Measurements from ENCODE around the gene TPP1. TPM values are rescaled to one million over a fixed set of nuclear protein-coding genes. Genes with fewer than 3 reads are reported as not detected.

The TPP1 gene
- polyA plus RNA-seq, 1 donor (not counting 4 experiments of a cell fraction or from before 2014, with no cell fraction given), result 55.3 TPM

DNA sequence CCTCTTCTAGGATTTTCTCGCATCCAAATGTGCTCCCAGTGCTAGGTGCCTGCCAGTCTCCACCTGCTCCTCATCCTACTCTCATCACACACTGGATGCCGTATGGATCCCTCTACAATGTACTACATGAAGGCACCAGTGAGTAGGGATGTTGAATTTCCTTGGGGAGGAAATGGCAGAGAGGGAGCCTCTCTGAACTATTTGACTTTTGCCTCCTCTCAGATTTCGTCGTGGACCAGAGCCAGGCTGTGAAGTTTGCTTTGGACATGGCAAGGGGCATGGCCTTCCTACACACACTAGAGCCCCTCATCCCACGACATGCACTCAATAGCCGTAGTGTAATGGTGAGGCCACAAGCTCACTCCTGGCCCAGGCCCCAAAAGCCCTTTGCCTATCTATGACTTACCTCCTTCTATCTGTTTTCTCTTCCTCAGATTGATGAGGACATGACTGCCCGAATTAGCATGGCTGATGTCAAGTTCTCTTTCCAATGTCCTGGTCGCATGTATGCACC lies 9.7 kb downstream of the TPP1 start:
- no peaks in the 10 kb centered on the region for H4K20me1 ChIP-seq (ENCODE audit: control insufficient read depth, extremely low read depth, insufficient read depth, low read length)
- H2AFZ ChIP-seq (ENCODE audit: control insufficient read depth, low read length), result no peak overlapping the region
- dilution Hi-C loops (cut with MboI; ENCODE audit: extremely low pct_ligation_motif_present, low sequenced_read_pairs), result no loop called here
- H3K27me3 ChIP-seq (ENCODE audit: control insufficient read depth, extremely low read depth, insufficient read depth, low read length), result no peaks in the 10 kb centered on the region
- peaks cover 50% of the 10 kb centered on the region for H3K79me2 ChIP-seq (ENCODE audit: control insufficient read depth, insufficient read depth, low read length)
- H3K36me3 ChIP-seq (ENCODE audit: control insufficient read depth in 2 of 2, extremely low read depth in 1 of 2, insufficient read depth in 2 of 2, low read length in 2 of 2), result peaks cover 32 to 39% of the 10 kb centered on the region in 2 experiments
- H3K27ac ChIP-seq (ENCODE audit: control insufficient read depth, insufficient read depth, low read length), result no peak overlapping the region
- no peaks in the 10 kb centered on the region for H3K9me1 ChIP-seq (ENCODE audit: control insufficient read depth, extremely low read depth, insufficient read depth, low read length)
- peaks cover 44% of the 10 kb centered on the region for H3K4me1 ChIP-seq (ENCODE audit: control insufficient read depth, extremely low read depth, insufficient read depth, low read length)
- no peak overlapping the region for H3K4me3 ChIP-seq (ENCODE audit: control insufficient read depth in 2 of 3, extremely low read depth in 1 of 3, insufficient read depth in 2 of 3, low read depth in 1 of 3, low read length in 3 of 3)
- FAIRE-seq, result no peak
- H3K9me3 ChIP-seq (ENCODE audit: control insufficient read depth, low read depth, low read length), result no peaks in the 10 kb centered on the region
- no peak for DNase-seq (ENCODE audit: low read depth, low spot score)
- no peak for TF ChIP-seq EZH2 (IDR thresholded peaks at IDR 0.05; ENCODE audit: low read length)
- TF ChIP-seq, protein P1, sequence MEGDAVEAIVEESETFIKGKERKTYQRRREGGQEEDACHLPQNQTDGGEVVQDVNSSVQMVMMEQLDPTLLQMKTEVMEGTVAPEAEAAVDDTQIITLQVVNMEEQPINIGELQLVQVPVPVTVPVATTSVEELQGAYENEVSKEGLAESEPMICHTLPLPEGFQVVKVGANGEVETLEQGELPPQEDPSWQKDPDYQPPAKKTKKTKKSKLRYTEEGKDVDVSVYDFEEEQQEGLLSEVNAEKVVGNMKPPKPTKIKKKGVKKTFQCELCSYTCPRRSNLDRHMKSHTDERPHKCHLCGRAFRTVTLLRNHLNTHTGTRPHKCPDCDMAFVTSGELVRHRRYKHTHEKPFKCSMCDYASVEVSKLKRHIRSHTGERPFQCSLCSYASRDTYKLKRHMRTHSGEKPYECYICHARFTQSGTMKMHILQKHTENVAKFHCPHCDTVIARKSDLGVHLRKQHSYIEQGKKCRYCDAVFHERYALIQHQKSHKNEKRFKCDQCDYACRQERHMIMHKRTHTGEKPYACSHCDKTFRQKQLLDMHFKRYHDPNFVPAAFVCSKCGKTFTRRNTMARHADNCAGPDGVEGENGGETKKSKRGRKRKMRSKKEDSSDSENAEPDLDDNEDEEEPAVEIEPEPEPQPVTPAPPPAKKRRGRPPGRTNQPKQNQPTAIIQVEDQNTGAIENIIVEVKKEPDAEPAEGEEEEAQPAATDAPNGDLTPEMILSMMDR (optimal IDR thresholded peaks at IDR 0.05 in 1 of 3, IDR thresholded peaks at IDR 0.05 in 1 of 3, conservative IDR thresholded peaks at IDR 0.05 in 1 of 3; ENCODE audit: extremely low read depth in 1 of 3, insufficient read depth in 2 of 3, low read length in 3 of 3), result no peak
- no peak overlapping the region for H3K9ac ChIP-seq (ENCODE audit: control insufficient read depth, extremely low read depth, insufficient read depth, low read length)
- no peak overlapping the region for H3K4me2 ChIP-seq (ENCODE audit: control insufficient read depth, extremely low read depth, insufficient read depth, low read depth, low read length)

- H3K4me2 ChIP-seq (ENCODE audit: control insufficient read depth, extremely low read depth, insufficient read depth, low read depth, low read length), result no peak overlapping the region
- DNase-seq (ENCODE audit: low read depth, low spot score) (no peak), FAIRE-seq (no peak)
- no peaks in the 10 kb centered on the region for H3K9me3 ChIP-seq (ENCODE audit: control insufficient read depth, low read depth, low read length)
- peaks cover 57% of the 10 kb centered on the region for H3K79me2 ChIP-seq (ENCODE audit: control insufficient read depth, insufficient read depth, low read length)
- H3K36me3 ChIP-seq (ENCODE audit: control insufficient read depth in 2 of 2, extremely low read depth in 1 of 2, insufficient read depth in 2 of 2, low read length in 2 of 2), result peaks cover 29 to 39% of the 10 kb centered on the region in 2 experiments
- H3K27me3 ChIP-seq (ENCODE audit: control insufficient read depth, extremely low read depth, insufficient read depth, low read length), result no peaks in the 10 kb centered on the region
- TF ChIP-seq, protein P1 (optimal IDR thresholded peaks at IDR 0.05 in 1 of 3, IDR thresholded peaks at IDR 0.05 in 1 of 3, conservative IDR thresholded peaks at IDR 0.05 in 1 of 3; ENCODE audit: extremely low read depth in 1 of 3, insufficient read depth in 2 of 3, low read length in 3 of 3), result no peak
- no peak for TF ChIP-seq EZH2 (IDR thresholded peaks at IDR 0.05; ENCODE audit: low read length)
- peaks cover 45% of the 10 kb centered on the region for H3K4me1 ChIP-seq (ENCODE audit: control insufficient read depth, extremely low read depth, insufficient read depth, low read length)
- dilution Hi-C loops (cut with MboI; ENCODE audit: extremely low pct_ligation_motif_present, low sequenced_read_pairs), result no loop called here
- H2AFZ ChIP-seq (ENCODE audit: control insufficient read depth, low read length), result no peak overlapping the region
- no peak overlapping the region for H3K9ac ChIP-seq (ENCODE audit: control insufficient read depth, extremely low read depth, insufficient read depth, low read length)
- no peak overlapping the region for H3K4me3 ChIP-seq (ENCODE audit: control insufficient read depth in 2 of 3, extremely low read depth in 1 of 3, insufficient read depth in 2 of 3, low read depth in 1 of 3, low read length in 3 of 3)
- no peak overlapping the region for H3K27ac ChIP-seq (ENCODE audit: control insufficient read depth, insufficient read depth, low read length)
- no peaks in the 10 kb centered on the region for H4K20me1 ChIP-seq (ENCODE audit: control insufficient read depth, extremely low read depth, insufficient read depth, low read length)
- no peaks in the 10 kb centered on the region for H3K9me1 ChIP-seq (ENCODE audit: control insufficient read depth, extremely low read depth, insufficient read depth, low read length)
Observed at GRCh38 chr11:6608726-6609501, 10.3 kb downstream of the TPP1 start.

Measured in keratinocyte (primary cell).